Daoy (cell line): ENCODE data around the gene TMEM191C. TPM values are rescaled to one million over a fixed set of nuclear protein-coding genes. Genes with fewer than 3 reads are reported as not detected.
"Not testable (repeated sequence)": the region's sequence is repeated elsewhere in the genome, so short reads cannot be mapped to it uniquely, and the experiment has no call there.

ENCODE experiments used
- DNase-seq: peaks from one replicate; pipeline ENCODE4 v3.0.0-alpha.2; 2015; ENCODE audit warnings: low read depth
- total RNA-seq: library from RNA; depleted of rRNA; stranded (reverse); fragments of >200 nt; shearing (Covaris generic); gene quantifications from 2 replicates; pipeline ENCODE4 v1.2.3, GENCODE V29; 2014; rRNA removed

TMEM191C gene
- 0.51 TPM in 1 of 2 replicates, not detected in the other for total RNA-seq

DNA sequence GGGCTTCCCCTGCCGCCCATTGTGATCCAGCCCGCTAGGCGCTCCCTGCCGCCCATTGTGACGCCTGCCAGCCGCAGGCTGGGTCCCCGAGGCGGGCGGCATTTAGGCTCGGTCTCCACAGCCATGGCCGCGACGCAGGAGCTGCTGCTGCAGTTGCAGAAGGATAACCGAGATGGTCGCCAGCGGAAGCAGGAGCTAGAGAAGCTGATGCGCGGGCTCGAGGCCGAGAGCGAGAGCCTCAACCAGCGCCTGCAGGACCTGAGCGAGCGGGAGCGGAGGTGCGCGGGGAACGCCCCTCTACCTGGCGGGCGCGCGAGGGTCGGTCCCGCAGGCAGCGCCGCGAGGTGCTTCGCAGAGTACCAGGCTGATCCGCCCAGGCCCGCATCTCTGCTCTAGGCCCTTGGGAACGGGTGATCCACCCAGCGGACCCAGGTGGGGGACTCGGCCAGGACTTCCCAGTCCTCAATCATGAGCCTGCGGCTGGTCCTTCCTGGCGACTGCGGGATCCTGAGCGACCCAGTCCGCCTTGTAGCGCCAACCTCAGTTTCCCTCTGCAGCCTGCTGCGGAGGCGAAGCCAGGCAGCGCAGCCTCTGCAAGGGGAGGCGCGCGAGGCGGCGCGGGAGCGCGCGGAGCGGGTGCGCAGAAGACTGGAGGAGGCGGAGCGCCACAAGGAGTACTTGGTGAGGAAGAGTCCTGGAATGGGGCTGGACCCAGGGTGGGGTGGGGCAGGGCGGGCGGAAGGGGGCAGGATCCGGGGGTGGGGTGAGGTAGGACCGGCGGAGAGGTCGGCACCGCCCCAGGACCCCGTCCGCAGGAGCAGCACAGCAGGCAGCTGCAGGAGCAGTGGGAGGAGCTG lies at the start of gene TMEM191C:
TMEM191C (plus strand) TSS at position 51 of the 857 bp plus-strand sequence; CDS start at position 124, 73 bp downstream.
- DNase-seq = not testable (repeated sequence)

DNA sequence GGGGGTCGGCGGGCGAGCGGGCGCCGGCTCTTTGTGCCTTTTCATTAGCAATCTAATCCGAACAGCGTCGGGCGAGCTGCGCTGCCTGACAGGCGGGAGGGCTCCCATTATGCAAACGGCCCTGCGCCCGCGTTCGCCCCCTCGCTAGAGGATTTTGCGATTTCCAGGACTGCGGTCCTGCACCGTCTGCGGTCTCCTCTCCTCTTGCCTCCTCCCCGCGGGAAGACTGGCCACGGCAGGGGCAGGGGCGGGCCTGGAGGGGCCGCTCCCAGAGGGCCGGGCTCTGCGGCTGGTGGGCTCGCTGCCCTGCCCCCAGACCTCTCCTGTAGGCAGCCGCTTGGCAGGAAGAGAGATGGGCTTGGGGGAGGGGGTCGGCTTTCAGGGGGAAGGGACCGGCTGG lies 49.3 kb upstream of the TMEM191C start:
- DNase-seq = not testable (repeated sequence)

DNA sequence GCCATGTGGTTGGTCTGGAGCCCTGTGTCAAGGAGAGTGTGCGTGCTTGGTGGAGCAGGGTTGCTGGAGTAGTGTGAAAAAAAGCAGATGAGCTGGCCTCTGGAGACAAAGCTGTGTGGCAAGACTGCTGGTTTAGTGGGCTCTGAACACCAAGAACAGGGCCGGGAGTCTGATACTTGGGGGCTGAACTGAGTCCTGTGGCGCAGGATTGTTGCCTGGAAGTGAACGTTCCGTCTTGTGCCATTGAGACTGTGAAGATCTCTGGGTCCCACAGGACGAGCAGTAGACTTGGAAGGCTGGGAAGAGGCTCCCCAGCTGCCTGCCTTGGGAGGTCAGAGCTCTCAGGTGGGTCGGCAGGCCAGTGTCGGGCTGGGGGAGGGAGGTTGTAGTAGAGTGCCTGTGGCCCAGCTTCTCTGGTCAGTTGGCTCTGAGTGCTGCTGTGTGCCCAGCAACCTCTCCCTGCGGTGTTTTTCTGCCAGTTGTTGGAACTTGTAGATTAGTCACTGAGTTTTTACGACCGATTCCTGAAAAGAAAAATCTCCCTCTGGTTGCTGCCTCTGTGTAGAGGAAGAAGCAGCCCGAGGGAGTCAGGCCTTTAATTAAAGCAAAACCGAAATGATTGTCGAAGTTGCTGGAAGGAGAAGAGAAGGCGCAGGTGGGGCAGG lies 48.1 kb upstream of the TMEM191C start:
- DNase-seq = not testable (repeated sequence)

DNA sequence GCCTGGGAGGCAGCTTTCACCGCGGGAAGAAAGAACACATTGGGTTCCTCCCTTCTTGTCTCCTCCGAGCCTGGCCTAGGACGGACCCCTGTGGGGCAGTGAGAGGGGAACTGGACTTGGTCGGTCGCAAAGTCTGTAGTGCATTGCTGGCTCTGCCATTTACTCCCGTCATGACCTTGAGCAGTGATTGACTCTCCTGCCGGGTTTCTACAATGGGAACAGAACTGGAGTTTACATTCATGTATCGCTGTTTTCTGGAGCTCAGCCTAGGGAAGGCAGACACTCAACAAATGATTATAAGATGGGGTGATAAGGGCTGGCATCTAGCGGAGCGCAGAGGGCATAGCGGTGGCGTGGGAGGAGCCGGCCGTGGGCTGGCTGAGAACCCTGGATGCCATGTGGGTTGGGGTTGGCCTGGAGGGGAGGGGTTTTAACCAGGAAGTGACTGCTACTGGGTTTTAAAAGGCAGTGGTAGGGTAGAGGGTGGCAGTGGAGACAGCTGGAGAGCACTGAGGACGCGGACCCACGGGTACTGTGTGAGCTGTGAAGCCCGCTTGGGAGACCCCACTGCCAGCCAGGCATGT lies 46.9 kb upstream of the TMEM191C start:
- not testable (repeated sequence) for DNase-seq

DNA sequence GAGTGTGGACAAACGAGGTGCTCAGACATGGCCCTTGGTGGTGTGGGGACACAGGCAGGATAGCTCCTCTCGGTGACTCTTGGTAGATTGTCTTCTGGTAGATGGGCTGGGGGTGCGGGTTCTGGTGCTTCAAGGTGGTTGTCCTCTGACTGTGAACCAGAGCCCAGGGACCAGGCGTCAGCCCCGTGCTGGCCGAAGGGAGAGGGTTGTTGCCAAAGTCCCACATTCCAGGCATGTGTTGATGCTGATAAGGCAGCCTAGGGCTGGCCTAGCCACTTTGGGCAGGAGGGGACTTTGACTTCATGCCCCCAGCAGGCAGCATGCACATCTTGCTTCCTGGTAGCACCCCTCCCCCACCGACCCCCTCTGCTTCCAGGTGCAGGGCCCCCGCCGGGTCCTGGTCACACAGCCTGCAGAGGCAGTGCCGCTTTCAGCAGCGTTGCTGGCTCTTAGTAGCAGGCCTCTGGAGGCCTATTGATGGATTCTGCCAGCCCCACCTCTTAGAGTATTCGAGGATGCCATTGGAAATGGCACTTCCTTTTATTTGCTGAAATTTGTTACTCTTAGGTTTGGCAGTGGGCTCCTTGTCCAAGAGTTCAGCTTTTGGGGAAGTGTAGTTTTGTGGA lies 43.0 kb upstream of the TMEM191C start:
- not testable (repeated sequence) for DNase-seq

DNA sequence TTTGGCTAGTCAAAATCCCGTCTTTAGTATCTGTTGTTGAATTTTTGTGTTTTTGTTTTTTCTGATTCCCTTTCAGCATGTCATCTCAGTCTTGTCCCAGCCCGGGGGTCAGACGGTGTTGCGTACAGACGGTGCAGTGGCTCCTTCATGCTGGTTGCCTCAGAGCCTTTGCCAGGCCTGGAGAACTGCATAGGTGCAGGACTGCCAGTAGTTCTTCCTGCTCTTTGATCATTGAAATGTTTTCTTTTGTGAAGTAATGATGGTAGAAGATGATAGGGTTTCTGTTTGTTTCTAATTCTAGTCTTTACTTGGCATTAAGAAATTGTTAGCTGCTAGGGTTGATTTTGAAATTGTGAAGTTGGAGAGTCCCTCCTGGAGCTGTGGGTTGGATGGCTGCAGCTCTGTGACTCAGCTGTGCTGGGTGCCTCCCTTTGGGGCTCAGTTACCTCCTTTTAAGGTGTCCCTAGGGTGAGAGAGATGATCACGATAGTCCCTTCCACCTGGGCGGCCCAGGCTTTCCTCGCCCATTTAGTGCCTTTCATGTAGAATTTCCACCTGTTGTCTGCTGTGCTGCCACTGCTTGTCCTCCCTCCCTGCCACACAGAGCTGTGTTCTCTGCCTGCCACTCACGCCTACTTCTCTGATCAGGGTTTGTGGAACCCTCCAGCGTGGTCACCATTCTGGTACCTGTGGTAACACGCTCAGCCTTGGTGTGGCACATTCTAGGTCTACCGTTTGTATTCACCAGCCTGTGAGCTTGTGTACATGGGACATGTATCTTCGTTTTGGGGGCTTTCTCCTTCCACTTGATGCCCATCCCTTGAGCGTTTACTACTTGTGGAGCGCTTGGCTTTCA lies 32.6 kb upstream of the TMEM191C start:
- DNase-seq = not testable (repeated sequence)

- not testable (repeated sequence) for DNase-seq
Observed at GRCh38 chr22:21435998-21436810, 31.0 kb upstream of the TMEM191C start.

DNA sequence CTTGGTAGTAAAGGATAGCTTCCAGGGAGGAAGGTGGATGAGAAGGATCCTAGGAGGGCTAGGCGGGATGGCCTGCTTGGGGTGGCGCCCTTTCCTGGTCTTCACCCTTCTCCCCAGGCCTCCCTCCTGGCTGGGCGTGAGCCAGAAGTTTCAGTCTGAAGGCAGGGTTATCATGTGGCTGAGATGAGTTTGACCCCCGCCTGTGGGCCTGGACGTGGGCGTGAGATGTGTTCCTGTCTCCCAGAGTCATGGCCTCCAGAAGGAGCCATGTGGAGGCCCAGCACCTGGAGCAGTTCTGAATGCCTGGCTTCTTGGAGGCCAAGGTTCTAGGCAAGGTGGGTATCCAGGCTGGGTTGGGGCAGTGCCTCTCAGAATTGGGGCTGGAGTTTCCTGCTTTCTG lies 29.2 kb upstream of the TMEM191C start:
- DNase-seq = not testable (repeated sequence)

GRCh38 chr22:21440018-21440636 lies 27.1 kb upstream of the TMEM191C start:
- not testable (repeated sequence) for DNase-seq

GRCh38 chr22:21440676-21441075 lies 26.5 kb upstream of the TMEM191C start:
- not testable (repeated sequence) for DNase-seq

GRCh38 chr22:21441170-21441569 lies 26.0 kb upstream of the TMEM191C start:
- DNase-seq = not testable (repeated sequence)

DNA sequence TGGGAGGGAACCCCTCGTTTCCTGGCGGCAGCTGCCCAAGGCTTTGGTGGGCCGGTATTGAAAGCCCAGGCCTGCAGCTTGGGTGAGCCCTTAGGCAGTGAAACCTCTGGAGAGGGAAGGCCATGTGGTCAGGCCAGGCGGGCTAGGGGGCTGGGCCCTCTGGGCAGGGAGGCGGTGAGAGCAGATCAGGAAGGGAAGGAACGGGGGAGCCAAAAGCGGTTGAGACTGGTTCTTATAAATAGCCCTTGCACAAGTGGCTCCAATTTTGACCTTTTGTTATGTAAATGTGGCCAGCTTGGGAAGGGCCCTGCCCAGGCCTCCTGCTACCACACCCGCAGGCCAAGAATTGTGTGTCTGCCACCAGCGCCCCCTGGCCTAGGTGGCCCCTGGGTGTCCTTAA lies 25.1 kb upstream of the TMEM191C start:
- DNase-seq = not testable (repeated sequence)

DNA sequence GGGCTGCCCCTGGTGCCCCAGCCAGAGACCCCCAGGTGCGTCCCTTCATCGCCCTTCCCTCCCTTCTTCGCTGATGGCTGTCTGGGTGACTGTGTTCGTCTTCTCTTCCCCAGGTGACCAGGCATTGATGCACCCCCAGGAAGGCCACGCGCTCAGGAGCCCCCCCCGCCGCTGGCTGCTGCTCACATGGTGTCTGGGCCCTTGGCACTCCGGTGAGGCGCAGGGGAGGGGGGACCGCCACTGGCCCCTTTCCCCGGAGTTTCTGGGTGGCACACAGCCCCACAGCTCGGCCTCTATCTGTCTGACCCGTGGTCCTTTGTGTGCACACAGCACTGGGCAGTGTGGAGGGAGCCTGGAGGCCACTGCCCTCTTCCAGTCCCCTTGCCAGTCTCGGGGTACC lies 24.5 kb upstream of the TMEM191C start:
- not testable (repeated sequence) for DNase-seq

GRCh38 chr22:21443057-21443734 lies 24.0 kb upstream of the TMEM191C start:
- DNase-seq = no peak

DNA sequence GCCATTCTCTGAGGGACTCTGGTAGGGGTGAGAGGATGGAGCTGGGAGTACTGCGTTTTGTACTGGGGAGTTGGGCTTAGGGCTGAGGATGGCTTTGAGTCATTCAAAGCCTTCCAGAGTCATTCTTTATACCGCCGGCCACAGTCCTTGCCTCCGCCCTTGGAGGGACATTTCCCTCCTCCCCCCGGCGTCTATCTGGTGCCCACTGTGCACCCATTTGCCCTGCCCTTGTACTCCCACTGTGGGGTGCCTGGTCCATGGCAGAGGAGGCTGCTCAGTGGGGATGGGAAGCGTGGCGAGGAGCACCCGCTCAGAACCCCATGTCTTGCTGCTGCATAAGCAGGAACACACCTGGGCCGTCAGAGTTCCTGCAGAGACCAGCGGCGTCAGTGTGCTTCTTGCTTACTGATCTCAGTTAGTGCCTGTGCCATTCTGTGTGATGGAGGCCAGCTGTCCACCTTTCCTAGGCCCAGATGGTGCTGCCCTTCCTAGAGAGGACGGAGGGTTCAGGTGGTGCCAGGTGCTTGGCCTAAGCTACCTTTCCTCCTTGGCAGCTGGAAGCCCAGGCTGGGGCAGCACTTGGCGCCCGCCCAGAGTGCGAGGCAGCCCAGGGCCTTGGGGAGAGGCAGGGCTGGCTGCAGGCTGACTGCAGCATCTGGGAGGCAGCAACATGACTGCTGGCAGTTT lies 23.3 kb upstream of the TMEM191C start:
- no peak for DNase-seq

- no peak for DNase-seq
Observed at GRCh38 chr22:21444701-21445436, 22.3 kb upstream of the TMEM191C start.

DNA sequence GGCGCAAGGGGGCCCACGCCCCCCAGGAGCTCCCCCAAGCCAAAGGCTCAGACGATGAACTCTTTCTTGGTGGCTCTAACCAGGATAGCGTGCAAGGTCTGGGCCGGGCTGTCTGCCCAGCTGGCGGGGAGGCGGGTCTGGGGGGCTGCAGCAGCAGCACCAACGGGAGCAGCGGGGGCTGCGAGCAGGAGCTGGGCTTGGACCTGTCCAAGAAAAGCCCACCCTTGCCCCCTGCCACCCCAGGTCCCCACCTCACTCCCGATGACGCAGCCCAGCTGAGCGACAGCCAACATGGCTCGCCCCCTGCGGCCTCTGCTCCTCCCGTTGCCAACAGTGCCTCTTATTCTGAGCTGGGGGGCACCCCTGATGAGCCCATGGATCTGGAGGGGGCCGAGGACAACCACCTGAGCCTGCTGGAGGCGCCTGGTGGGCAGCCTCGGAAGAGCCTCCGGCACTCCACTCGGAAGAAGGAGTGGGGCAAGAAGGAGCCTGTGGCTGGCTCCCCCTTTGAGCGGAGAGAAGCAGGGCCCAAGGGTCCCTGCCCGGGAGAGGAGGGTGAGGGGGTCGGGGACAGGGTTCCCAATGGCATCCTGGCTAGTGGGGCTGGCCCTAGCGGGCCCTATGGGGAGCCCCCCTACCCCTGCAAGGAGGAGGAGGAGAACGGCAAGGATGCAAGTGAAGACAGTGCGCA lies 21.6 kb upstream of the TMEM191C start:
- DNase-seq = no peak
